A549 (cell line): ENCODE results near the gene SLC66A2.

Experiments used
- CTCF ChIP-seq: fragments of >200 bp; sonication (Bioruptor Twin); formaldehyde crosslinking; IDR thresholded peaks from 3 replicates; pipeline ENCODE4 v1.5.1; 2016
- NFE2L2 ChIP-seq: fragments of 150-350 bp; conservative IDR thresholded peaks from 2 replicates; pipeline ENCODE4 v1.6.1; 2014; ENCODE audit warnings: low read length
- POLR2A ChIP-seq: IDR thresholded peaks from 2 replicates; pipeline ENCODE4 v1.6.1; 2012; ENCODE audit warnings: mild to moderate bottlenecking, low read length
- RNF2 ChIP-seq: fragments of 200-600 bp; sonication (generic); IDR thresholded peaks from 2 replicates; pipeline ENCODE4 v1.6.1; 2016; ENCODE audit warnings: low read depth, mild to moderate bottlenecking, antibody characterized with exemption, moderate library complexity, borderline replicate concordance

- no peak for TF ChIP-seq CTCF
- TF ChIP-seq POLR2A = no peak
- TF ChIP-seq NFE2L2 = no peak
- no peak for TF ChIP-seq RNF2
Observed at GRCh38 chr18:79875531-79875919, 75.9 kb downstream of the SLC66A2 start.
